GM12878 (cell line): ENCODE data around the gene SIL1. TPM values are rescaled to one million over a fixed set of nuclear protein-coding genes. Genes with fewer than 3 reads are reported as not detected.

ENCODE experiments used
- ATAC-seq: fragments of 200-7000 bp; cut with Tn5 transposase; 3 replicates; pipeline ENCODE4 v1.9.1; 2020; ENCODE audit warnings: mild to moderate bottlenecking, moderate library complexity
- BruUV-seq: library from RNA; stranded (reverse); fragments of 400-500 nt; replicated peaks from 2 replicates; lab custom pipeline; 2021; lab: Mats Ljungman, UMichigan
- CTCF ChIA-PET: fragments of 300-600 bp; sonication (Branson Sonifier 250); formaldehyde crosslinking; extraction: SDS; loops from one replicate; lab custom pipeline; 2021; ENCODE audit warnings: inconsistent platforms; lab: Yijun Ruan, JAX
- POLR2A ChIA-PET: fragments of 350-600 bp; formaldehyde crosslinking; extraction: SDS; loops from one replicate; lab custom pipeline; 2021; ENCODE audit warnings: inconsistent platforms; lab: Charles Lee
- RAD21 ChIA-PET: fragments of 300-600 bp; sonication (Branson Sonifier 250); formaldehyde crosslinking; loops from one replicate; lab custom pipeline; 2023; ENCODE audit warnings: antibody characterized with exemption; ENCODE audit not compliant: unreplicated experiment; lab: Charles Lee
- SMC1A ChIA-PET: fragments of 300-600 bp; sonication (Branson Sonifier 250); formaldehyde crosslinking; loops from one replicate; lab custom pipeline; 2023; ENCODE audit not compliant: unreplicated experiment, uncharacterized antibody; lab: Charles Lee
- DNase-seq: peaks from one replicate; pipeline ENCODE4 v3.0.0-alpha.2; 2011; ENCODE audit warnings: low read depth, low spot score
- FAIRE-seq: peaks from 3 replicates; lab custom pipeline; 2011; peaks lifted over from hg19 to GRCh38; lab: Jason Lieb, UNC
- H2AFZ ChIP-seq: 2 replicates; pipeline ENCODE4 v1.6.0; 2011; ENCODE audit warnings: low read depth, low read length, control low read depth; ENCODE audit not compliant: control insufficient read depth
- H3K27ac ChIP-seq: 2 replicates; pipeline ENCODE4 v1.5.1; 2011; ENCODE audit warnings: control low read depth; ENCODE audit not compliant: control insufficient read depth, insufficient read depth
- H3K27me3 ChIP-seq, 2 experiments: replicated peaks in 1 of 2; 2 replicates each; pipeline versions ENCODE4 v1.6.0 to v1.6.1; 2011; ENCODE audit warnings: low read length in 1 of 2; ENCODE audit not compliant: control insufficient read depth in 2 of 2, insufficient read depth in 2 of 2
- H3K36me3 ChIP-seq, 2 experiments: 2 replicates each; pipeline ENCODE4 v1.5.1; 2011; ENCODE audit warnings: low read length in 1 of 2; ENCODE audit not compliant: control insufficient read depth in 2 of 2, insufficient read depth in 2 of 2
- H3K4me1 ChIP-seq: 2 replicates; pipeline ENCODE4 v1.6.1; 2011; ENCODE audit warnings: mild to moderate bottlenecking, low read length, moderate library complexity, mixed read lengths; ENCODE audit not compliant: control insufficient read depth, insufficient read depth
- H3K4me2 ChIP-seq: 2 replicates; pipeline ENCODE4 v1.6.0; 2011; ENCODE audit warnings: control low read depth; ENCODE audit not compliant: control insufficient read depth, insufficient read depth
- H3K4me3 ChIP-seq: fragments of 200-600 bp; sonication (generic); 2 replicates; pipeline ENCODE4 v1.5.1; 2016
- H3K79me2 ChIP-seq: 2 replicates; pipeline ENCODE4 v1.6.0; 2011; ENCODE audit warnings: low read length; ENCODE audit not compliant: control insufficient read depth, insufficient read depth
- H3K9ac ChIP-seq: 2 replicates; pipeline ENCODE4 v1.8.0; 2011; ENCODE audit warnings: low read length, control low read depth, mixed read lengths; ENCODE audit not compliant: control insufficient read depth, insufficient read depth
- H3K9me3 ChIP-seq: replicated peaks from 3 replicates; pipeline ENCODE4 v1.5.1; 2011; ENCODE audit warnings: mild to moderate bottlenecking, low read length; ENCODE audit not compliant: control insufficient read depth, insufficient read depth
- H4K20me1 ChIP-seq: 2 replicates; pipeline ENCODE4 v1.6.0; 2011; ENCODE audit not compliant: control insufficient read depth, insufficient read depth
- BMI1 ChIP-seq: fragments of 450-650 bp; IDR thresholded peaks from 2 replicates; pipeline ENCODE4 v1.6.1; 2016; ENCODE audit warnings: mild to moderate bottlenecking, moderate library complexity, borderline replicate concordance
- CHD4 ChIP-seq: fragments of 200-600 bp; sonication (generic); IDR thresholded peaks from 2 replicates; pipeline ENCODE4 v1.6.1; 2016; ENCODE audit warnings: mild to moderate bottlenecking
- MEF2B ChIP-seq: fragments of 450-650 bp; IDR thresholded peaks from 2 replicates; pipeline ENCODE4 v1.6.1; 2018; ENCODE audit warnings: mild to moderate bottlenecking, moderate library complexity; ENCODE audit not compliant: partially characterized antibody, poor library complexity, severe bottlenecking
- NFYA ChIP-seq: IDR thresholded peaks from 2 replicates; pipeline ENCODE4 v1.6.1; 2011; ENCODE audit warnings: low read depth, mild to moderate bottlenecking, low read length, improper control_type of control experiment, borderline replicate concordance
- RAD21 ChIP-seq: IDR thresholded peaks from 2 replicates; pipeline ENCODE4 v1.6.1; 2011; ENCODE audit warnings: mild to moderate bottlenecking, low read depth, low read length, moderate library complexity; ENCODE audit not compliant: insufficient read depth
- RELA ChIP-seq: fragments of 450-650 bp; IDR thresholded peaks from 2 replicates; pipeline ENCODE4 v1.8.0; 2014; ENCODE audit warnings: borderline replicate concordance; ENCODE audit not compliant: partially characterized antibody
- TARDBP ChIP-seq: IDR thresholded peaks from 2 replicates; pipeline ENCODE4 v1.6.1; 2016; ENCODE audit warnings: borderline replicate concordance
- WGBS: methylation state at CpG from one replicate; pipeline ENCODE4 v1.1.6; 2016; ENCODE audit warnings: low lambda C conversion rate; ENCODE audit not compliant: insufficient replicate concordance, insufficient coverage; ENCODE audit errors: missing lambda C conversion rate; 5-methylcytosine and 5-hydroxymethylcytosine counted together
- in situ Hi-C: fragments of 300-500 bp; cut with MboI; formaldehyde crosslinking; loops from 9 replicates; pipeline ENCODE4 v1.14.3; 2018; ENCODE audit warnings: mixed read lengths
- intact Hi-C: fragments of 100-400 bp; cut with micrococcal nuclease; formaldehyde crosslinking; loops from one replicate; pipeline ENCODE4 v1.14.2; 2022; ENCODE audit not compliant: unreplicated experiment
- polyA plus RNA-seq, 11 experiments: library from polyadenylated mRNA; depleted of rRNA in 4 of 11; unstranded in 6 of 11; stranded (reverse) in 5 of 11; fragments of >200 nt; fragmentation: Nextera tagmentation in 4 of 11; fragmentation: Illumina TruSeq in 1 of 11; extraction: Ambion mirVana in 4 of 11; extraction: Trizol in 1 of 11; gene quantifications; 1 replicate in 1 of 11; 2 replicates in 10 of 11; pipeline versions ENCODE4 v1.2.1 to v1.2.3, GENCODE V29; 2011 to 2016; ENCODE audit warnings: inconsistent platforms in 2 of 11, missing spikeins in 2 of 11, low read depth in 1 of 11
- total RNA-seq, 4 experiments: library from RNA; depleted of rRNA in 3 of 4; stranded (reverse); fragments of >200 nt in 3 of 4; fragmentation: Illumina TruSeq in 1 of 4; extraction: Trizol in 1 of 4; gene quantifications; 2 replicates each; pipeline versions ENCODE4 v1.2.1 to v1.2.3, GENCODE V29; 2013 to 2021
- TF ChIP-seq, protein P1 (sequence below): fragments of 450-650 bp; IDR thresholded peaks from 2 replicates; pipeline ENCODE4 v1.6.1; 2017; ENCODE audit warnings: borderline replicate concordance
- TF ChIP-seq, protein P2 (sequence below): fragments of 450-650 bp; IDR thresholded peaks from 2 replicates; pipeline ENCODE4 v1.6.1; 2017; ENCODE audit warnings: mild to moderate bottlenecking, low read depth, inconsistent platforms; ENCODE audit not compliant: poor library complexity, severe bottlenecking
- TF ChIP-seq, protein P3 (sequence below): fragments of 450-650 bp; IDR thresholded peaks from 2 replicates; pipeline ENCODE4 v1.6.1; 2014; ENCODE audit warnings: mild to moderate bottlenecking
- TF ChIP-seq, protein P4 (sequence below): IDR thresholded peaks from 2 replicates; pipeline ENCODE4 v1.6.1; 2011; ENCODE audit warnings: borderline replicate concordance, low read depth, mild to moderate bottlenecking, moderate library complexity, low read length; ENCODE audit not compliant: insufficient read depth, poor library complexity, severe bottlenecking

The SIL1 gene
- total and polyA plus RNA-seq, 10 of the 15 experiments (the other 5 are each of a cell fraction or from before 2014, with no cell fraction given) = 4.1 to 49.8 (median 29.4) TPM

DNA sequence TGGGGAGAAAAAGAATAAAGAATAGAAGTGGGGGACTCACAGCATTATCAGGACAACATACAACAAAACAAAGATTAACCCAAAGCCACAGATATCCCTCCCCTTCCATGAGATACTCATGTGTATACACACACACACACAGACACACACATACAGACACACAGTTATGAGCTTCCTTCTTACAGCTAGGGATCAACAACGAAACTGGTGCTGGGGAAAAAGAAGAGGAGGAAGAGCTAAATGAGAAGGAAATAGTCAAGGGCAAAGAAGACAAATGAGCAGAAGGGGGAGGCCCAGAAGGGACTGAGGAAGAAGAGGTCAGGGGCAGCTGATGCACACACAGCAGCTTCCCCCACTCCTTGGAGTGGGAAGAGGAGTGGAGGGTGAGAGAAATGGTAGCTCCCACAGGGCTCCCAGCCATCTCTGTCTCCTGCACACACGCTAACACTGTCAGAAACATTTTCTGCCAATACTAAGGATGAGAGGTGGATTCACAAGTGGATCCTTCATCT is 66.2 kb downstream of the SIL1 start (continued):
- TF ChIP-seq, protein P1, sequence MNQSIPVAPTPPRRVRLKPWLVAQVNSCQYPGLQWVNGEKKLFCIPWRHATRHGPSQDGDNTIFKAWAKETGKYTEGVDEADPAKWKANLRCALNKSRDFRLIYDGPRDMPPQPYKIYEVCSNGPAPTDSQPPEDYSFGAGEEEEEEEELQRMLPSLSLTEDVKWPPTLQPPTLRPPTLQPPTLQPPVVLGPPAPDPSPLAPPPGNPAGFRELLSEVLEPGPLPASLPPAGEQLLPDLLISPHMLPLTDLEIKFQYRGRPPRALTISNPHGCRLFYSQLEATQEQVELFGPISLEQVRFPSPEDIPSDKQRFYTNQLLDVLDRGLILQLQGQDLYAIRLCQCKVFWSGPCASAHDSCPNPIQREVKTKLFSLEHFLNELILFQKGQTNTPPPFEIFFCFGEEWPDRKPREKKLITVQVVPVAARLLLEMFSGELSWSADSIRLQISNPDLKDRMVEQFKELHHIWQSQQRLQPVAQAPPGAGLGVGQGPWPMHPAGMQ = no peak
- no peak for TF ChIP-seq MEF2B
- TF ChIP-seq, protein P2, sequence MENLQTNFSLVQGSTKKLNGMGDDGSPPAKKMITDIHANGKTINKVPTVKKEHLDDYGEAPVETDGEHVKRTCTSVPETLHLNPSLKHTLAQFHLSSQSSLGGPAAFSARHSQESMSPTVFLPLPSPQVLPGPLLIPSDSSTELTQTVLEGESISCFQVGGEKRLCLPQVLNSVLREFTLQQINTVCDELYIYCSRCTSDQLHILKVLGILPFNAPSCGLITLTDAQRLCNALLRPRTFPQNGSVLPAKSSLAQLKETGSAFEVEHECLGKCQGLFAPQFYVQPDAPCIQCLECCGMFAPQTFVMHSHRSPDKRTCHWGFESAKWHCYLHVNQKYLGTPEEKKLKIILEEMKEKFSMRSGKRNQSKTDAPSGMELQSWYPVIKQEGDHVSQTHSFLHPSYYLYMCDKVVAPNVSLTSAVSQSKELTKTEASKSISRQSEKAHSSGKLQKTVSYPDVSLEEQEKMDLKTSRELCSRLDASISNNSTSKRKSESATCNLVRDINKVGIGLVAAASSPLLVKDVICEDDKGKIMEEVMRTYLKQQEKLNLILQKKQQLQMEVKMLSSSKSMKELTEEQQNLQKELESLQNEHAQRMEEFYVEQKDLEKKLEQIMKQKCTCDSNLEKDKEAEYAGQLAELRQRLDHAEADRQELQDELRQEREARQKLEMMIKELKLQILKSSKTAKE = no peak
- no peak for TF ChIP-seq CHD4
- TF ChIP-seq, protein P3, sequence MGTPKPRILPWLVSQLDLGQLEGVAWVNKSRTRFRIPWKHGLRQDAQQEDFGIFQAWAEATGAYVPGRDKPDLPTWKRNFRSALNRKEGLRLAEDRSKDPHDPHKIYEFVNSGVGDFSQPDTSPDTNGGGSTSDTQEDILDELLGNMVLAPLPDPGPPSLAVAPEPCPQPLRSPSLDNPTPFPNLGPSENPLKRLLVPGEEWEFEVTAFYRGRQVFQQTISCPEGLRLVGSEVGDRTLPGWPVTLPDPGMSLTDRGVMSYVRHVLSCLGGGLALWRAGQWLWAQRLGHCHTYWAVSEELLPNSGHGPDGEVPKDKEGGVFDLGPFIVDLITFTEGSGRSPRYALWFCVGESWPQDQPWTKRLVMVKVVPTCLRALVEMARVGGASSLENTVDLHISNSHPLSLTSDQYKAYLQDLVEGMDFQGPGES = no peak
- no peak for TF ChIP-seq BMI1
- no peak for TF ChIP-seq RELA
- TF ChIP-seq, all 136 proteins: peak for 0

DNA sequence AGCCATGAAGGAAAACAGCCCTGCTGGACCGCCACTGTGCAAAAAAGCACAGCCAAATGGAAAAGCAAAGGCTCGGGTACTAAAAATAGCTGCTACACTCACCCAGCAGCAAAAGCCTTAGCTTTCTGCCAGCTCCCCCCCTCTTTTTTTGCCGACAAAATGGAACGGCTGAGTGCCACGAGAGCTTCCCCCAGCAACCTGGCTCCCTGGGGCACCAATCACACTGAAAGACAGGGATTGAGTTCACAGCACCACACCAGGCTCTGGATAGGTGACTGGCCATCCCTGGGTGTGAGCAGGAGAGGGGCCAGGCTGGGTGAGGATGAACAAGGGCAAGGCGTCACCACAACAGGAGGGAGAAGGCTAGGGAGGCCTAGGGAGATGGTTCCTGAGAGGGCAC is 66.7 kb downstream of the SIL1 start:
- no TSS peak for BruUV-seq
- FAIRE-seq (no peak), DNase-seq (no peak), ATAC-seq (no peak)
- Histone ChIP-seq H3K9me3 (no peaks in the 10 kb centered on the region), H3K4me3 (no peak overlapping the region), H3K4me2 (no peak overlapping the region), H3K4me1 (no peaks in the 10 kb centered on the region; the same call in 1 of the 2 replicates), H3K79me2 (no peaks in the 10 kb centered on the region), H2AFZ (no peak overlapping the region), H3K36me3 (peaks cover 0 to 9% of the 10 kb centered on the region in 2 experiments; a peak in 2 of 4 replicates), H3K27ac (no peak overlapping the region), H3K27me3 (no peaks in the 10 kb centered on the region), H4K20me1 (no peaks in the 10 kb centered on the region; the same call in 1 of the 2 replicates), H3K9ac (no peak overlapping the region)
- TF ChIP-seq NFYA = no peak
- TF ChIP-seq, protein P4, sequence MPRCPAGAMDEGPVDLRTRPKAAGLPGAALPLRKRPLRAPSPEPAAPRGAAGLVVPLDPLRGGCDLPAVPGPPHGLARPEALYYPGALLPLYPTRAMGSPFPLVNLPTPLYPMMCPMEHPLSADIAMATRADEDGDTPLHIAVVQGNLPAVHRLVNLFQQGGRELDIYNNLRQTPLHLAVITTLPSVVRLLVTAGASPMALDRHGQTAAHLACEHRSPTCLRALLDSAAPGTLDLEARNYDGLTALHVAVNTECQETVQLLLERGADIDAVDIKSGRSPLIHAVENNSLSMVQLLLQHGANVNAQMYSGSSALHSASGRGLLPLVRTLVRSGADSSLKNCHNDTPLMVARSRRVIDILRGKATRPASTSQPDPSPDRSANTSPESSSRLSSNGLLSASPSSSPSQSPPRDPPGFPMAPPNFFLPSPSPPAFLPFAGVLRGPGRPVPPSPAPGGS = no peak
- TF ChIP-seq RAD21 = no peak
- TF ChIP-seq TARDBP = no peak
- WGBS = 91% methylated on average over 6 of the region's 6 CpGs
- CTCF ChIA-PET = interaction anchor here (1.0 kb wide), 1 partner anchor 10 kb away, joined by 3 read pairs; no protein-coding TSS in a partner anchor
- SMC1A ChIA-PET = no interaction called here
- RAD21 ChIA-PET = interaction anchor here (0.8 kb wide), 1 partner anchor 104 kb away, joined by 3 read pairs; no protein-coding TSS in a partner anchor
- in situ Hi-C loops = no loop called here
- intact Hi-C loops = no loop called here
- POLR2A ChIA-PET = no interaction called here
